NCI-H1436 (cell line): ENCODE measurements around the gene RHOG.

ENCODE experiments used
- DNase-seq: peaks from one replicate; lab custom pipeline; 2025; lab: John Stamatoyannopoulos, UW

Gene RHOG

GRCh38 chr11:3859373-3859881, 18.7 kb upstream of the RHOG start:
- no peak for DNase-seq

DNA sequence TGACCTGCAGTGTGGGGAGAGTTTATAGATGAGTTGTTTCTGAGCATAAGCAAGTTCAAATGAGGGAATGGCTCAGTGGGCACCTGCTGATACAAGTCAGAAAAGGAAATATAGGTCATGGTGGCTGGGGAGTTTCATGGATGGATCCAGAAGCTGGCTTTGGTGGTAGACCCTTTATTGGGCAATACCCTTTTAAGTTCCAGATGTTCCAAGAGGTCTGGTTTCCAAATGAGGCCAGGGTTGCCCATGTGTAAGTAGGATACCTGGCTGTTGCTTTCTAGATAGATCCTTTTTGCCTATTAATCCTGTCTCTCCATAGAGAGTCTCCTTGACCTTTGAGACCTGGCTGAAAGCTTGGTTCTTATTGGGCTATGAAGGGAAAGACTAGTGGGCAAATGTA, 16.9 kb upstream of the RHOG start:
- DNase-seq: no peak

DNA sequence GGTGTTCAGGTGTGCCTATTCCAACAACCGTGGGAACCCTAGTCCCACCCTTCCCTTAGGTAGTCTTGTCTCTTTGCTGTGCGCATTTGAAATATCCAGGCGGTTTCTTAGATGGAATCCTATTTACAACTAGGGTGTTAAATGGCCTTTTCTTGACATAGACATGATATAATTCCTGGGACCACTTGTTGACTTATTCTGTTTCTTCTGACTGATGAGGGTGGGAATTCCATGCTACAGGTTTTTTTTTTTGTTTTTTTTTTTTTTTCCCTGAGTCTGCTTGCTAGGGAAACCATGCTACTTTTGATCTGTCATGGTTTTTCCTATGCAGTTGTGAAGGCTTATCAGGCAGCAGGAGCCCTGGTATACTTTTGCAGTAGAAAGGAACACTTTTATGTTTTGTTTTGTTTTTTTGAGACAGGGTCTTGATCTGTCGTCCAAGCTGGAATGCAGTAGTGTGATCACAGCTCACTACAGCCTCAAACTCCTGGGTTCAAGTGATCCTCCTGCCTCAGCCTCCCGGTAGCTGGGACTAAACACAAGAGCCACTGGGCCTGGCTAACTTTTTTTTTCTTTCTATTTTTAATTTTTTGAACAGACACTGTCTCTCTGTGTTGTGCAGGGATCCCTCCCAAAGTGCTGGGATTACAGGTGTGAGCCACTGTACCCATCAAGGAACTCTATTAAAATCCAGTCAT, 16.2 kb upstream of the RHOG start:
- no peak for DNase-seq

- DNase-seq: no peak
Measured at GRCh38 chr11:3855808-3856491, 15.2 kb upstream of the RHOG start.

- DNase-seq: peak; percentile 88
Measured at GRCh38 chr11:3854977-3855807, 14.4 kb upstream of the RHOG start, which contains the start of gene STIM1. Gene STIM1 (plus strand): TSS chr11:3855664. CDS start chr11:3856271, 607 bp downstream.

- peak; percentile 17 for DNase-seq
Measured at GRCh38 chr11:3854660-3854976, 13.9 kb upstream of the RHOG start.

GRCh38 chr11:3853899-3854659, 13.3 kb upstream of the RHOG start:
- no peak for DNase-seq

GRCh38 chr11:3853545-3853842, 12.7 kb upstream of the RHOG start:
- no peak for DNase-seq

GRCh38 chr11:3849297-3849874, 8.6 kb upstream of the RHOG start:
- peak; percentile 13 for DNase-seq

GRCh38 chr11:3845670-3846069, 4.9 kb upstream of the RHOG start:
- DNase-seq: no peak

DNA sequence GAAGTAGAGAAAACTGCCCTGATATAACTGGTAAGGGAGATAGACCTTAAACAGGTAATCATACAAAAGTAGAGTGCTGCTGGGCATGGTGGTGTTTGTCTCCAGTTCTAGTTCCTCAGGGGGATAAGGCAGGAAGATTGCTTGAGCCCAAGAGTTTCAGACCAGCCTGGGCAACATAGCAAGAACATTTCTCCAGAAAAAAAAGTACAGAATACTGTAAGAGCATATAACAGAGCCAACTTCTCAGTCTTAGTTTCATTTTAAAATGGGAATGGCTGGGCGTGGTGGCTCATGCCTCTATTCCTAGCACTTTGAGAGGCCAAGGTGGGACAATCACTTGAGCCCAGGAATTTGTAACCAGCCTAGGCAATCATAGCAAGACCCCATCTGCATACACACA, 4.5 kb upstream of the RHOG start:
- DNase-seq: no peak

DNA sequence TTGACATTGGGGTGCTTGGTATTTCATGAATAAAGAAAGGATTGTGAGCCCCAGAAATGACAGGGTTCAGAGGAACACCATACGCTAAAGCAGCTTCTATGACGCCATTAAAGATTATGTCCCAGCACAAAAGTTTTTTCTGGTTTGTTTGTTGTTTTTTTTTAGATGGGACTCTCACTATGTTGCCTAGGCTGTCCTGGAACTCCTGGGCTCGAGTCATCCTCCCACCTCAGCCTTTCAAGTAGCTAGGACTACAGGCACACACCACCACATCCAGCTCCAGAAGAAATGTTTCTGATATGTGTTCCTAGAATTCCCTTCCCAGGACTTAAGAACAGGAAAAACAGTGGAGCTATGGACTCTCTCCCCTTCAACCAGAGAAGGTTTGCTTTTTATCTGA, 2.6 kb upstream of the RHOG start:
- DNase-seq: no peak

DNA sequence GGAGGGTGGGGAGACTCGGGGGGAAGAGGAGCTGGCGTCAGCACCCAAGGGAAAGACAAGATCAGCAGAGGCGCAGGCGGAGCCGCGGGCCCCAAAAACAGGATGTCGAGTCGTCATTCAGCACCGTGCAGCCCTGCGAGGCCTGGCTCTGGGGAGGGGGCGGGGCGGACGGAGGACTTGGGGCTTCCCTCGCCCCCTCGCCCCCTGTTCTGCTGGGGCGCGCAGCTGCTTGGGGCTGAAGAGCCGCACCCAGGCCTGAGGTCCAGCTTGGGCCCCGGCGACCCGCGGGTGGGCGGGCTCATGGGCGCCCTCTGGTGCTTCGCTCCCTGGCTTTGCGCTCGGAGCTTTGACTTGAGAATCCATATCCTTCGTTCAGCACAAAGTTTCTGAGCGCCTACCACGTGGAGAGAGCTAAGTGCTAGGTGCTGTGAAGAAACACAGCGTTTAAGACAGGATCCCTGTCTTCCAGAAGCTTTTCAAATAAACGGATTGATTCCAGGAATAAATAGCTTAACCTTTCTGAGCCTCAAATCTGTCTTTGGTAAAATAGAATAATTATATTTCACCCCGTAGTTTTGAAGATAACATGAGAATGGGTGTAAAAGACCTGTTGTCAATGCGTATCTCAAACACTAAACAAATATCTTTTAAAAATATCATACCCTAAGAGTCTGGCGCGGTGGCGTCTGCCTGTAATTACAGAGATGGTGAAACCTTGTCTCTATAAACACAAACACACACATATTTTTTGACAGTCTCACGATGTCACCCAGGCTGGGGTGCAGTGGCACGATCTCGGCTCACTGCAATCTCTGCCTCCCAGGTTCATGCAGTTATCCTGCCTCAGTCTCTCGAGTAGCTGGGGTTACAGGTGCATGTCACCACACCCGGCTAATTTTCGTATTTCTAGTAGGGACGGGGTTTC, 929 bp upstream of the RHOG start:
- DNase-seq: peak; percentile 70

DNA sequence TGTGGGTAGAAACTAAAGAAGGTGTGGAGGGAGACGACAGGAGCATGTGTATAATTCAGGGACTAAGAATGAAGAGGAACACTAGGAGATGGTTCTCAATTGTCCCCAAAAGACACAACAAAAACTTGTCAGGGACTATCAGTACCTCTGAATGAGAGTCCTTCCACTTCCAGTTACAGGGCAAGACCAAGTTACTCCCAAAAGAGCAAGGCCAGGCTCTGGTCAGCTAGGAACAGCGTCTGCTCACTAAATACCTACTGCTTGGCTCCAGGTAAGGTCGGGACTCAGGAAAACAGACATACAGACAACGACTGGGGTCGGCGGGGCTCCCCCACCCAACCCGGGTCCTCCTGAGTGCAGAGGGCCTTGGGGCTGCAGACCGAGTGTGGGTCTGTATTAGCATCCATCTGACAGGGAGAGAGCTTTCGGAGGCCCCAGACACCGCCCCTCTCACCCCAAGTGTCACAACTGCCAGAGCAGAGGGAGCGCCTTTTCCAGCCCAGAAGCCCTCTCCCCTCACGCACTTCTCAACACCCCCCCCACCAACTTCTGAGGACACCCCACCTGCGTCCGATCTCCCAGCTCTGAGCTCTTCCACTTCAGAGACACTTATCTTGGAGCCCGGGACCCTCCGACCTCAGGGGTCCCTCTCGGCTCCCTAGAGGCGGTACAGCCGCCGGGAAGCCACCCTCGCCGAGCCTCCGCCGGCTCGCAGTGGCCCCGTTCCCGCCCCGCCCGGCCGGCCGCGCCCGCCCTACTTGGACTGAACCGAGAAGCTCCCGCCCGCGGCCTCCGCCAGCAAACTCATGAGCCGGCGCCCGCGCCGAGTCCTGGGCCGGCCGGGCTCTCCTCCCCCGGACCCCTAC, 522 bp downstream of the RHOG start:
- DNase-seq: no peak

GRCh38 chr11:3838504-3838903, 2.3 kb downstream of the RHOG start:
- no peak for DNase-seq

GRCh38 chr11:3837793-3838192, 3.0 kb downstream of the RHOG start:
- DNase-seq: no peak

- no peak for DNase-seq
Measured at GRCh38 chr11:3836903-3837302, 3.9 kb downstream of the RHOG start.

- no peak for DNase-seq
Measured at GRCh38 chr11:3835751-3836150, 5.0 kb downstream of the RHOG start.

GRCh38 chr11:3834664-3835461, 5.9 kb downstream of the RHOG start:
- no peak for DNase-seq
